ENCODE results near the gene EFTUD2. TPM values are rescaled to one million over a fixed set of nuclear protein-coding genes. Genes with fewer than 3 reads are reported as not detected.

Gene EFTUD2
- total and polyA plus RNA-seq, 2 of the 13 experiments (the other 11 are each of a cell fraction or from before 2014, with no cell fraction given), result 111 to 137 TPM

GRCh38 chr17:44911133-44912001, 12.1 kb upstream of the EFTUD2 start (continued):
- TF ChIP-seq ZNF574 (CRISPR knock-in tag; IDR thresholded peaks at IDR 0.05) (no peak), SNAI1 (CRISPR knock-in tag; IDR thresholded peaks at IDR 0.05; ENCODE audit: borderline replicate concordance) (no peak), NAIF1 (CRISPR knock-in tag; IDR thresholded peaks at IDR 0.05; ENCODE audit: borderline replicate concordance) (no peak), ZBTB37 (CRISPR knock-in tag; IDR thresholded peaks at IDR 0.05) (no peak), ZNF510 (CRISPR knock-in tag; IDR thresholded peaks at IDR 0.05; ENCODE audit: low read depth) (0 out of 2 replicates have a peak, but pooled peaks have one; percentile 83), ZBTB4 (CRISPR knock-in tag; IDR thresholded peaks at IDR 0.05; ENCODE audit: borderline replicate concordance) (no peak), ZFX (CRISPR knock-in tag; IDR thresholded peaks at IDR 0.05; ENCODE audit: low read depth) (peak; percentile 49; the same call in 1 of the 2 replicates), HOXA7 (CRISPR knock-in tag; IDR thresholded peaks at IDR 0.05) (no peak), ZZZ3 (CRISPR knock-in tag; IDR thresholded peaks at IDR 0.05; ENCODE audit: borderline replicate concordance) (no peak), IRF9 (CRISPR knock-in tag; IDR thresholded peaks at IDR 0.05; ENCODE audit: borderline replicate concordance) (no peak; the same call in 1 of the 2 replicates), NONO (IDR thresholded peaks at IDR 0.05) (no peak), NONO (CRISPR knock-in tag; conservative IDR thresholded peaks at IDR 0.05) (peak; percentile 59; the same call in 1 of the 2 replicates), HDAC2 (CRISPR knock-in tag; IDR thresholded peaks at IDR 0.05) (0 out of 2 replicates have a peak, but pooled peaks have one; percentile 18), ZNF326 (CRISPR knock-in tag; IDR thresholded peaks at IDR 0.05; ENCODE audit: borderline replicate concordance) (no peak), ZNF737 (CRISPR knock-in tag; IDR thresholded peaks at IDR 0.05; ENCODE audit: borderline replicate concordance) (no peak), ZNF598 (CRISPR knock-in tag; IDR thresholded peaks at IDR 0.05; ENCODE audit: borderline replicate concordance) (no peak), MED8 (CRISPR knock-in tag; IDR thresholded peaks at IDR 0.05; ENCODE audit: insufficient replicate concordance) (no peak), PPARG (CRISPR knock-in tag; conservative IDR thresholded peaks at IDR 0.05) (0 out of 2 replicates have a peak, but pooled peaks have one; percentile 28), CENPBD1 (CRISPR knock-in tag; IDR thresholded peaks at IDR 0.05; ENCODE audit: borderline replicate concordance, low read depth) (no peak)
